ENCODE measurements around the gene MAG.

MAG gene

DNA sequence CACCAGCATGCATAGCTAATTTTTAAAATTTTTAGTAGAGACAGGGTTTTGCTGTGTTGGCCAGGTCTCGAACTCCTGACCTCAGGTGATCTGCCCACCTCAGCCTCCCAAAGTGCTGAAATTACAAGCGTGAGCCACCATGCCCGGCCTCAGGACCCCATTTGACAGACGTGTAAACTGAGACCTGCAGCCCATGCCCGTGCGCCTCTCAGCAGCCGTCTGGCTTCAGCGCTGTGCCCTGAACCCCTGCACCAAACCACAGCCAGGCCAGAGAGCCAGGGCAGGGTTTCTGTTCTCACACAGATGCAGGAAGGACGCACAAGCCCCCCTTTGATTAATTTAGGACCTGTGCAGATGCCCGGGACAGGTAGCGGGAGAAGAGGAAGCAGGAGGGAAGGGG is 48.5 kb downstream of the MAG start:
- DNase-seq (ENCODE audit: insufficient read length, low spot score) (no peak), FAIRE-seq (no peak)

DNA sequence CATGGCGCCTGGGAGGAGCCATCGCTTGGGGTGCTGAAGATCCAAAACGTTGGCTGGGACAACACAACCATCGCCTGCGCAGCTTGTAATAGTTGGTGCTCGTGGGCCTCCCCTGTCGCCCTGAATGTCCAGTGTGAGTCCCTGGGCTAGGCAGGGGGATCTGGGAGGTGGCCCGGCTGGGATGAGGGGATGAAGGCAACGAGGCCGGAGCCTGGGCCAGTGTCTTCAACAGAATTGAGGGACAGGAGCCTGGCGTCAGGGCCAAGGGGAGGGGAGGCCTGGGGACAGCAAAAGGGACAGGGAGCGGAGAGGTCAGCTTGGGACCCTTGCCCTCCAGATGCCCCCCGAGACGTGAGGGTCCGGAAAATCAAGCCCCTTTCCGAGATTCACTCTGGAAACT is 49.0 kb downstream of the MAG start:
- DNase-seq (ENCODE audit: insufficient read length, low spot score) (no peak), FAIRE-seq (no peak)

DNA sequence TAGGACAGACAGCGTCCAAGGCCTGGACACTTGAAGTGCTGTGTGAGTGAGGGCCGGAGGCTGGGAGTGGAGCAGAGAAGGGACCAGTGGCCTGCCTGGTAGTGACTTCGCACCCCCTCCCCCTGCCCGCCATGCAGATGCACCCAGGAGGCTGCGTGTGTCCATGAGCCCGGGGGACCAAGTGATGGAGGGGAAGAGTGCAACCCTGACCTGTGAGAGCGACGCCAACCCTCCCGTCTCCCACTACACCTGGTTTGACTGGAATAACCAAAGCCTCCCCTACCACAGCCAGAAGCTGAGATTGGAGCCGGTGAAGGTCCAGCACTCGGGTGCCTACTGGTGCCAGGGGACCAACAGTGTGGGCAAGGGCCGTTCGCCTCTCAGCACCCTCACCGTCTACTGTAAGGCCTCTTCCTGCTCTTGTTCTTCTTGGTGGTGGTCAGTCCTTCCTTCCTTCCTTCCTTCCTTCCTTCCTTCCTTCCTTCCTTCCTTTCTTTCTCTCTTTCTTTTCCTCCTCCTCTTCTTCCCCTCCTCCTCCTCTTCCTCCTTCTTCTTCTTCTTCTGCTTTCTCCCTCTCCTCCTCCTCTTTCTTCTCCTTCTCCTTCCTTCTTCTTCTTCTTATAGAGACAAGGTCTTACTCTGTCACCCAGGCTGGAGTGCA is 49.7 kb downstream of the MAG start:
- FAIRE-seq: no peak
- DNase-seq (ENCODE audit: insufficient read length, low spot score): no peak

DNA sequence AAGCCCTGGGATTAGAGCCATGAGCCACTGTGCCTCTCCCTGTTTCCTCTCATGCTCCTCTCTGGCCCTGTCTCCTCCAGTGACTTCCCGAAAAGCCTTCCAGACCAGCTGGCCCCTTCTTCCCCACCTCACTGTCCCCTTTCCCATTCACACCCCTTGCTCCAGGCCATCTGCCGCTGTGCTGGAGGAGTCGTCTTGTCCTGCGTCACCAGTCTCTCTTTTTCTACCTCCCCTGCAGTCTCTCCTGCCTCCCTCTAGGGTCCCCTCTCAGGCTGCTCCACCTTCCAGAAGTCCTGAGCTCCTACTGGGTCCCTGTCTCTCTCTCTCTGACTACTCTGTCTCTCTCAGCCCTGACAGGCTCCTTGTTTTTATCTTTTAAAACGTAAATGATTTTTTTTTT is 50.5 kb downstream of the MAG start:
- FAIRE-seq (no peak), DNase-seq (ENCODE audit: insufficient read length, low spot score) (no peak)

DNA sequence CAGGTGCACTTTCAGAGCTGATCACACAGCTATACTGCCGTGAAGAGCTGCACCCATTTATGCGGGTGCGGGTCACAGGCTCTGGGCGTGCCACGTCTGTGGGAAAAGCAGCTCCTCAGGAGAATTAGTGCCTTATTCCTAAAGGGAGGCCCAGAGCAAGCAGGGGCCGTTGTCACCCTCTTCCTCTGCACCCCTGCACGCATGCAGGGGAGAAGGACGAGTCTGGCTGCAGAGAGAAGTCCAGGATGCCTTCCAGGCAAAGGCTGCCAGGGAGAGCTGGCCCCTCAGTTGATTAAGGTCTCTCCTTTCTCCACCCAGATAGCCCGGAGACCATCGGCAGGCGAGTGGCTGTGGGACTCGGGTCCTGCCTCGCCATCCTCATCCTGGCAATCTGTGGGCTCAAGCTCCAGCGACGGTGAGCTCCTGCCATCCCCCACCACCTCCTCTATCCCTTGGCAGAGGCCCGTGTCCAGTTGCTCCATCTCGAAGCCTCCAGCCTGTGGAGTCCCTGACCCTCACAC is 52.6 kb downstream of the MAG start:
- DNase-seq (ENCODE audit: insufficient read length, low spot score) (no peak), FAIRE-seq (no peak)

DNA sequence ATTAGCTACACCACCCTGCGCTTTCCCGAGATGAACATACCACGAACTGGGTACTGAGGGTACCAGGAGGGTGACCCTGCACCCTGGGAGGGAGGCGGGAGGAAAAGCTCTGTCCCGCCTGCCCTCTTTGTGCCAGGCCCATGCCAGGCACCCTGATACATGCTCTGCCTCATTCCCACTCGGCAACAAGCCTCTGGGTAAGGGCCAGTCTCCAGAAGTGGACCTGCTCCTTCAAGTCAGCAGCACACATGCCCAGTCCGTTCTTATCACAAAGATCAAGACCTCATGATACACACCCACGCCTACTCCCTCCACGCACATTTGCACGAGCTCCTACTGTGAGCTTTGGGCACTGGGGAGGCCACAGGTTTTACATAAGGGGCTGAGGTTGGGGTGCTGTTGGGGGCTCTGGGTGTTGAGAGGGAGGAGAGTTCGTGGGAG is 53.7 kb downstream of the MAG start:
- DNase-seq (ENCODE audit: insufficient read length, low spot score) (no peak), FAIRE-seq (no peak)

DNA sequence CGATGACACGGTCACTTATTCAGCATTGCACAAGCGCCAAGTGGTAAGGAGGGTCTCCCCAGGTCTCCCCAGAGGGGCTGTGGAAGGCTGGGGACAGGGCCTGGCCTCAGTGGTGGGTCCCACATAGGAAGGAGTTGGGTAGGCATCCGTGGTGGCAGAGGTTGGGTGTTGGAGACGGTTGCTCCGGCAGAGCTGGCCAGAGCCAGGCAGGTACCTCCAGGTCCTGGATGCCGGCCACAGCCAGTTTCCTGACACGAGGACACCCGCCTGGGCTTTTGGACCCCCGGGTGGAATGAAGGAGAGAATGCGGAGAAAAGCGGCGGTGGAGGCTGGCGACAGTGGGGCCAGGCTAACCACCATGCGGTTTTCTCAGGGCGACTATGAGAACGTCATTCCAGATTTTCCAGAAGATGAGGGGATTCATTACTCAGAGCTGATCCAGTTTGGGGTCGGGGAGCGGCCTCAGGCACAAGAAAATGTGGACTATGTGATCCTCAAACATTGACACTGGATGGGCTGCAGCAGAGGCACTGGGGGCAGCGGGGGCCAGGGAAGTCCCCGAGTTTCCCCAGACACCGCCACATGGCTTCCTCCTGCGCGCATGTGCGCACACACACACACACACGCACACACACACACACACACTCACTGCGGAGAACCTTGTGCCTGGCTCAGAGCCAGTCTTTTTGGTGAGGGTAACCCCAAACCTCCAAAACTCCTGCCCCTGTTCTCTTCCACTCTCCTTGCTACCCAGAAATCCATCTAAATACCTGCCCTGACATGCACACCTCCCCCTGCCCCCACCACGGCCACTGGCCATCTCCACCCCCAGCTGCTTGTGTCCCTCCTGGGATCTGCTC is 54.5 kb downstream of the MAG start:
- no peak for FAIRE-seq
- DNase-seq (ENCODE audit: insufficient read length, low spot score): no peak

DNA sequence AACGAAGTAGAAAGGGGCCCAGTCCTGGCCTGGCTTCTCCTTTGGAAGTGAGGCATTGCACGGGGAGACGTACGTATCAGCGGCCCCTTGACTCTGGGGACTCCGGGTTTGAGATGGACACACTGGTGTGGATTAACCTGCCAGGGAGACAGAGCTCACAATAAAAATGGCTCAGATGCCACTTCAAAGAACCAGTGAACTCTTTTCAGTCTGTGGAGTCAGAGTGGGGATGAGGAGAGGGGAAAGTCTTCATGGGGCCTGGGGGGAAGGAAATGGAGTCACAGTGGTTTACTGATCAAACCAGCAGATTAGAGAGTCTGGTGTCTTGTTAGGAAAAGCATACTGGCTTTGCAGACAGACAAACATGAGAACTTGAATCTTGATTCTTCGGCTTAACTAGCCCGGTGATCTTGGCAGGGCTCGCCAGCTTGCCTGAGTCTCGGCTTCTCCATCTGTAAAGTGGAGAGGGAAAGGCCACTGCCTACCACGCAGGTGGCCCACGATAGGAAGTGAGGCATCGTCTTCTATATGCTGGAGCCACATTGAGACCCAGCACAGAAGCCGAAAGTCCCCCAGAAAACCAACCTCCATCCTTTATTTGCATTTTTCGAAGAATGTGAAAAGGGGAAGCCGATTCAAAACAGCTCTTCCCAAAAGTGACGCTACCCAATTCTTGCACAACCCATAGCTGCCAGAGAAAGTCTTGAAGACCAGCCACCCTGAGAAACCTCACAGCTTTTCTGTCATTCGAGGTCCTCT is 55.4 kb downstream of the MAG start, which contains the start of gene FFAR1:
FFAR1 (plus strand) TSS at position 732 of the 759 bp plus-strand sequence. CDS start 3,650 bp downstream, outside the sequence.
- peak; percentile 97 for FAIRE-seq
- DNase-seq (ENCODE audit: insufficient read length, low spot score): peak; percentile 82

DNA sequence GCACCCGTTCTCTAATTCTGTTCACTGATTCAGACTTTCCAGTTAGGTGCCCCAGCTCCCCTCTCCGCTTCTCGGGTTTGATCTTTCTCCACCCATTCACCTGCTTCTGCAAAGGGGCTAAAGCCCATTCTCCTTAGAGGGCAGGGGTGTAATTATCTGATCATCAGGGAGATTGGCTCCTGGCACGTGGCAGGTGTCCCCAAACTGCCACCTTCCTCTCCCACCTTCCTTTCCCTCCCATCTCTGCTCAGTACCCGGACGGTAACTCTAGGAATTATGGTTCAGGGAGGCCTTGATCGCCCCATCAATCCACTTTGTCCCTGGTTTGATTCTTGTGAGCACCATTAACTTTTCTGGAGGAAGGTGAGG is 56.0 kb downstream of the MAG start:
- DNase-seq (ENCODE audit: insufficient read length, low spot score) (no peak), FAIRE-seq (no peak)

DNA sequence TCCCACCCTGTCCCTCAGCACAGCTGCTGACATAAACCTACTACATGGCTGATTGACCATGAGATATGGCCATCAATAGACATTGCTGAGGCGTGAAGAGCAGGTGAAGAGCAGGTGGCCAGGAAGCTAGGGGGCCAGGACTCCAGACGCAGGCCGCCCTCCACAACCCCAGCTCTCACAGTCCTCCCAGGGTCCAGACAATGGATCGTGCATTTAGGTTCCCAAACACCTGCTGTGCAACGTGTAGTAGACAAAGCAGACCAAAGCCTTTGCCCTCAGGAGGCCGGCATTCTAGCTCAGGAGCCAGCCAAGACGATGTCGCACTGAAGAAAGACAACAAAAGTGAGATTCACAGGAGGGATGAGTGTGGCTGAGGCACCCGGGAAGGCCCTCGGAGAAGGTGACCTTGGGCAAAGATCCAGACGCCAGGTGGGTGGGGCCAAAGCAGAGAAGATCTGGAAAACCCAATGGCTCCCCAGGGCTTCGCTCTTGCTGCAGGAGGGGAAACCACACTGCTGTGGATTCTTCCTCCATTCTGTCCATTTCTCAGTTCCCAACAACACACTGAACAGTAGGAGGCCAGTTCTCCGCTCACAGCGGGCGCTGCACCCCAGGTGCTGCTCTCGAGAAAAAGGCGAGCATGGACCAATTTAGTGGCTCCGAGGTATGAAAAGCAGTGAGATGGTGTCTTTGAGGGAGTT is 57.1 kb downstream of the MAG start:
- peak; percentile 89 for FAIRE-seq
- DNase-seq (ENCODE audit: insufficient read length, low spot score): no peak

DNA sequence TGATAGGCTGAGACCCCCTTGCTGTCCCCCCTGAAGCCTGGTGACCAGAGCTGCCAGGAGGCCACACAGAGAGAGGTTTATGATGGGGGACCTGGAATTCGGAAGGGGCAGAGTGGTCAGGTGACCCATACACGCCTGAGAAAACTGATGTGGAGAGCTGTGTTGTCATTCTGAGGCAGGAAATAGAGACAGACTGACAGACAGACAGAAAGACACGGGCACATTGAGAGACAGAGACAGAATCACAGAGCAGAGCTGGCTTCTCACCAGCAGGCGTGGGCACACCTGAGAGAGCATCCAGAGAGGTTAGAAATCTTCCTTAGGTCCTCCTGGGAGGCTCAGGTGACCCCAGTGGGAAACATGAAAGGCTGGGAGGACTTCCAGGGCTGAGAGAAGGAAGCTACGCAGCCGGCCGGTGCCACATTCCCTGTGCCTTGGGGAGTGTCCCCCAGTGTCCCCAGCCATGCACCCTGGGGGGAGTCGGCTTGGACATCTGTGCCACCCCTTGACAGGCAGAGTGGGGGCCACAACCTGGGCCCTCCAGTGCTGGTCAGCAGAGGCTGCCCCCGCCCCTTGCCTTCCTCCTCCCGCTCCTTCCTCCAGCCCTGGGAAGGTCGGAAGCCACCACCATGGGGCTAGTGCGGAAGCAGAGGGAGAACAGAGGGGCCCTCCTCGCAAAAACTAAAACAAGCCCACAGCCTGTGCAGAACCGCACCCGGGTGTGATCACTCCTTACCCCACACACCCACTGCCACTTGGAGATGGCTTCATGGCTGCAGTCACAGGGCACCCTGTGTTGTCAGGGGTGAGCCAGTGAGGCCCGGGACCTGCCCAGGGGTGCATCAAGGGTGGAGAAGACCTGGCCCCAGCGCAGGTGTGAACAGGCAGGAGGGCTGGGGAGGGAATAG is 57.9 kb downstream of the MAG start:
- no peak for FAIRE-seq
- no peak for DNase-seq (ENCODE audit: insufficient read length, low spot score)

DNA sequence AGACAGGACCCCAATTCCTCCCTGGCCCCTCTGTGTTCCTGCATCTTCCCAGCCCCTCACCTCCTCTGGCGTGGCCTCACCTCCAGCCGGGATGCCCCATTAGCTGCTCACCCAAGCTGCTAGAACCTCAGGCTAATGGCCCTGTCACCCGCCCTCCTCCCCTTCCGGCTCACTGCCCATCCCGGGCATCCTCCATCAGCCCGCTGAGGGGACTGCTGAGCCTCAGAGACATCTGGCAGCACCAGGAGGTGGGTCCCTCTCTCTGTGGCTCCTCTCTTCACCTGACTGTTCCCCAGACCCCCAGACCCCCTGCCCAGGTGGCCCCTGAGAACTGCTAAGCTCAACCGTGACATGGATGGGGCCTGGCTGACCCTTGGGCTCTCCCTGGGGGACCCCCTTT is 58.6 kb downstream of the MAG start:
- FAIRE-seq: no peak

DNA sequence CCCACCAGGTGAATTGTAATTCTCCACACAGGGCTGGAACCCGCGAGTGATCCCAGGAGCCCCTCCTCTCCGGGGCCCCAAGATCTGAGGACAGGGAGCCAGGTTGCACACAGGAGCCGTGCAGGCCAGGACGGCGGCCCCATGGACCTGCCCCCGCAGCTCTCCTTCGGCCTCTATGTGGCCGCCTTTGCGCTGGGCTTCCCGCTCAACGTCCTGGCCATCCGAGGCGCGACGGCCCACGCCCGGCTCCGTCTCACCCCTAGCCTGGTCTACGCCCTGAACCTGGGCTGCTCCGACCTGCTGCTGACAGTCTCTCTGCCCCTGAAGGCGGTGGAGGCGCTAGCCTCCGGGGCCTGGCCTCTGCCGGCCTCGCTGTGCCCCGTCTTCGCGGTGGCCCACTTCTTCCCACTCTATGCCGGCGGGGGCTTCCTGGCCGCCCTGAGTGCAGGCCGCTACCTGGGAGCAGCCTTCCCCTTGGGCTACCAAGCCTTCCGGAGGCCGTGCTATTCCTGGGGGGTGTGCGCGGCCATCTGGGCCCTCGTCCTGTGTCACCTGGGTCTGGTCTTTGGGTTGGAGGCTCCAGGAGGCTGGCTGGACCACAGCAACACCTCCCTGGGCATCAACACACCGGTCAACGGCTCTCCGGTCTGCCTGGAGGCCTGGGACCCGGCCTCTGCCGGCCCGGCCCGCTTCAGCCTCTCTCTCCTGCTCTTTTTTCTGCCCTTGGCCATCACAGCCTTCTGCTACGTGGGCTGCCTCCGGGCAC is 59.6 kb downstream of the MAG start:
- no peak for DNase-seq (ENCODE audit: insufficient read length, low spot score)
- no peak for FAIRE-seq

More for the DNA sequence above, 58.6 kb downstream of the MAG start:
- DNase-seq (ENCODE audit: insufficient read length, low spot score): no peak

DNA sequence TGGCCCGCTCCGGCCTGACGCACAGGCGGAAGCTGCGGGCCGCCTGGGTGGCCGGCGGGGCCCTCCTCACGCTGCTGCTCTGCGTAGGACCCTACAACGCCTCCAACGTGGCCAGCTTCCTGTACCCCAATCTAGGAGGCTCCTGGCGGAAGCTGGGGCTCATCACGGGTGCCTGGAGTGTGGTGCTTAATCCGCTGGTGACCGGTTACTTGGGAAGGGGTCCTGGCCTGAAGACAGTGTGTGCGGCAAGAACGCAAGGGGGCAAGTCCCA is 60.2 kb downstream of the MAG start:
- FAIRE-seq (no peak), DNase-seq (ENCODE audit: insufficient read length, low spot score) (no peak)

DNA sequence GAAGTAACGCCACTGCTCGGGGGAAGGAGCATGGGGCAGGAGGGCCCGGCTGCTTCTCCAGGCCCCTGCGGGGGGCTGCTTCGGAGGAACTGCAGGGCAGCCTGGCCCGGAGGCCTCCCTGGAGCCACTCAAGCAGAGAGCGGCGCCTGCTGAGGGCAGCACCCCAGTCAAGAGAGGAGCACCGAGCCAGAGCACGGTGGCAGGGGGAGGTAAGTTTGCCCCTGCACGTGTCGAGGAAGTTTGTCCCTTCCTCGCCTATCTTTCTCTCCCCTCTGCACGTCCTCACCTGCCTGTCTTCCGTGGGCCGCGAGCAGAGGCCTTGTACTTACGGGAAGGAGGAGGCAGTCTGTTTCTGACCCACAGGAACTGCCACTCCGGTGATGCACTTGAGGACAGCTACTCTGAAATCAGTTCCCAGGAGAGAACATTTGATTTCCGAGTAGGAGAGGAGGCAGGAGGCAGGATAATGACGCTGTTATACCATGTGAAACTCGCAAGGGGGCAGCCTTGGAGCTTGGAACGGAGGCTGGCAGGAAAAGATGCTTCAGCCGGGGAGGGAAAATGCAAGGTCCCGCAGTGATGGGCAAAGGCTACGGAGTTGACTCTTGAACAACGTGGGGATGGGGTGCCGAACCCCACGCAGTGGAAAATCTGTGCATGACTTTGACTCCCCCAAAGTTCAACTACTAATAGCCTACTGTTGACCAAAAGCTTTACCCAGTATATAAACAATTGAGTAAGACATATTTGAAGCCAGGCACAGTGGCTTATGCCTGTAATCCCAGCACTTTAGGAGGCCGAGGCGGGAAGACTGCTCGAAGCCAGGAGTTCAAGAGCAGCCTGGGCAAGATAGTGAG is 60.7 kb downstream of the MAG start:
- FAIRE-seq (peak; percentile 95), DNase-seq (ENCODE audit: insufficient read length, low spot score) (peak; percentile 70)

DNA sequence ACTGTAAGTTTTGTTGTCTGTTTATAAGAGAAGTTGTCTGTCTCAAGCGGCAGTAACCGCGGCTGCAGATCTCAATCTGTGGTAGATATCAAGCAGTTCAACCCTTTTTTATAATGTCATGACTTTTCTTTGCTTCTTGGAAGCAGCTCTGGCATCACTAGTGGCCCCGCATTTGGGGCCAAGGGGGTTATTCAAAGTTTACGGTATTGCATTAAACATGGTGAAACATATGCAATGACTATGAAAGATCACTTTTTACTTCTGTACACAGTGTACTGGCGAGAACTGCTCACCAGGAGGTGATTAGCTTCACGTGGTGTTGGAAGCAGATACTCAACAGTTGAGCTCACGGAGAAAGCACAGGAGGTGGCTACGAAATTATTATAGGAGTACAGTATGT is 61.7 kb downstream of the MAG start:
- FAIRE-seq (no peak), DNase-seq (ENCODE audit: insufficient read length, low spot score) (no peak)

DNA sequence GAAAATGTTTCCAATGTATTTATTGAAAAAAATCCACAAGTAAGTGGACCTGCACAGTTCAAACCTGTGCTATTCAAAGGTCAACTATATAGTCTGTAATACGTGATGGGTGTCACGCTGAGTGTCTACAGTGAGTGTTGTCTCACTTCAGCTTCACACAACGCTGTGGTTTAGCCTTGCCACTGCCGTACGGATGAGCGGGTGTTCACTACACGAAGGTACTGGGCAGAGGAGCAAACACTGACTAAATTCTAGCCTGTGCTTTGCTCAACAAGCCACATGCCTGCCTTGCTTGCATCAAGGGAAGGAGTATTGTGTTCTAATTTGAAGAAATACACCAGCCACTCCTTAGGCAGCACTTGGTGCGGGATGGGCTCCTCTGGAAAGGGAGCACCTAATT is 62.9 kb downstream of the MAG start:
- no peak for DNase-seq (ENCODE audit: insufficient read length, low spot score)
- no peak for FAIRE-seq

DNA sequence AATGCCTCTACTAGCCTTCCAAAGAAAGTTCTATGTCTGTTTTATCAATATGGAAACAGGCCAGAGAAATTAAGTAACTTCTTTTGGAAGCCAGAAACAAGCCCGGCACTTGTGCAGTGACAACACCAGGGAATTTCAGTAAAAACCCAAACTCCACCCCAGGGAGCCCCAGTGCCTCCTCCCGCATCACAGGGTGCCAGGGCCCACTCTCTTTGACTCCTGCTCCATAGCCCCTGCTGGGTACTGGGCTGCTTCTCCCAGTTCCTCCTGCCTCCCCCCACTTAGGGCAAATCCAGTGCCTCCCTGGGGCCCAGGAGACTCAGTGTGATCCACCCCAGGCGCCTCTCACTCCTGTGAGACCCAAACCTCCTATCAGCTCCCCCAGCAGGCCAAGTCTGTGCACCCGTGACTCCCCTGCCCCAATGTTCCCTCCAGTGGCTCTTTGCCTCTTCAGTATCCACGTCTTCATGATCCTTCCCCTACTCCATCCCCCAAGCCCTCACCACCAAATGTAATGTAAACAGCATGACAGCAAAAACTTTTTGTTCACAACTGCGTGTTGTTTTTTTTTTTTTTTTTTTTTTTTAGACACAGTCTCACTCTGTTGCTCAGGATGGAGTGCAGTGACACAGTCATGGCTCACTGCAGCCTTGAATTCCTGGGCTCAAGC is 64.0 kb downstream of the MAG start:
- no peak for DNase-seq (ENCODE audit: insufficient read length, low spot score)
- FAIRE-seq: no peak
